ENCODE measurements around the gene TMEM109. TPM values are rescaled to one million over a fixed set of nuclear protein-coding genes. Genes with fewer than 3 reads are reported as not detected.
A peak's percentile ranks its signal among the peaks of the same experiment; 100 is the strongest.

The TMEM109 gene
- total and polyA plus RNA-seq, 9 of the 15 experiments (the other 6 are each of a cell fraction or from before 2014, with no cell fraction given), result 9.2 to 71.3 (median 30.5) TPM

DNA sequence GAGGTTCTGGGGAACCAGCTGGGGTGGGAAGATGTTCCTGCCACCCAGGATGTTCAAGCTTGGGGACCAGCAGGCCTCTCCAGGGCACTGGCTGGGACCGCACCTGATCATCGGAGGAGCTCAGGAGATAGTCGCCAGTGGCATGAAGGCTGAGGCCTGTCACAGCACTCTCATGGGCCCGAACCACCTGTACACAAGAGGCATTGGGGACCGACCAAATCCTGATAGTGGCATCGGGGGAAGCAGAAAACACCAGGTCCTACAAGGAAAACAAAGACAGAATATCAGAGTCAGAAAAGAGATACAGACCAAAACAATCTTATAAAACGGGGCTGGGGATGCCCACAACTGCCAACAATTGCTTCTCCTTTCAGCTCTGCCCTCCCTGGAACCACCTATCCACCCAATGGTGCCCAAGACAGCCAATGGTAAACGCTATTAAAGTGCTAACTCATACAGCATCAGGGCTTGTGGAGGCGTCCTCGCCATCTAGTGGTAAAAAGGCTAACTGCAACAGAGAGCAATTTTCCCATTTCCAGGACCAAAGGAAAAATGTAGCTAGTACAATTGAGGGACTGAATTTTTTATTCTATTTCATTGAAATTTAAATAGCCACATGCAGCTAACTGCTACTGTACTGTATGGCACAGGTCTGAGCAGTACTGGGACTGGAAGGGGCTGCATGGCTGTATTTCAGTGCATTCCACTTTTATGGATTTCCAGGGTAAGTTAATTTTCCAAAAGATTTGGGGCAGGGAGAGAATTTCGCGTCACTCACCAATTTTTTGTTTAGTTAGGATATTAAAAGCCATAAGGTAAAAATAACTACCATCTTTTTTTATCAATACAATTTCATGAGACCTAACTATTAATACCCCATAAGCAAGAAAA lies 14.7 kb upstream of the TMEM109 start (continued):
- TF ChIP-seq PTTG1 (tag; IDR thresholded peaks at IDR 0.05; ENCODE audit: low read depth), result no peak
- no peak for TF ChIP-seq ZNF41 (CRISPR knock-in tag; conservative IDR thresholded peaks at IDR 0.05)
- 0 out of 2 replicates have a peak, but pooled peaks have one; percentile 66 for TF ChIP-seq XRCC5 (IDR thresholded peaks at IDR 0.05; ENCODE audit: low read depth, low read length)
- TF ChIP-seq JUND (IDR thresholded peaks at IDR 0.05; ENCODE audit: borderline replicate concordance, low read depth, low read length), result peak; percentile 15; the same call in 1 of the 2 replicates
- no peak for TF ChIP-seq JUND (tag; IDR thresholded peaks at IDR 0.05; ENCODE audit: borderline replicate concordance, low read depth, low read length)
- TF ChIP-seq NFE2 (IDR thresholded peaks at IDR 0.05; ENCODE audit: low read depth), result peak; percentile 97

DNA sequence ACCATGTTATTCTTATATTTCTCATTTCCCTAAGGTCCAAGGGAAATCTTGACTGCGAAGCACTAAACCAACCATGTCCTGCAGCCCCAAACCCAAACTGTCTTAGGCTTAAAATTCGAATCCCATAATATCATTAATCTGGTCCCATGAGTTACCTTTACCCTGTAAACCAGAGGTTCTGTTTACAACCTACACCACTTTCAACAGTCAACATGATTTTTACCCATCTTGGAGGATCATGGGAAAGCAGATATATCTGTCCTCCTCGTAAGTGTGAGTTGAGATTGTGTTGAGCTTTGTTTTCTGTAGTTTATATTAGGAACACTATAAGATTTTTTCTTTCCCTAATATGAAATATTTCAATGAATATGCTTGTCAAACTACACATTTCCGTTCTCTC lies 14.0 kb upstream of the TMEM109 start:
- Histone ChIP-seq H3K9me3 (replicated peaks; ENCODE audit: control insufficient read depth, insufficient read depth, low read depth, low read length) (no peaks in the 10 kb centered on the region), H3K9me1 (ENCODE audit: control insufficient read depth, insufficient read depth, low read length) (peaks cover 3% of the 10 kb centered on the region), H3K4me2 (ENCODE audit: insufficient read depth, low read length) (no peak overlapping the region), H3K27me3 (ENCODE audit: control insufficient read depth in 2 of 2, insufficient read depth in 2 of 2, low read length in 2 of 2) (no peaks in the 10 kb centered on the region), H3K4me1 (replicated peaks in 1 of 2; ENCODE audit: control insufficient read depth in 2 of 2, insufficient read depth in 2 of 2, low read length in 2 of 2) (peaks cover 0 to 11% of the 10 kb centered on the region in 2 experiments; a peak in 3 of 5 replicates), H2AFZ (ENCODE audit: low read depth, low read length) (no peak overlapping the region), H3K79me2 (ENCODE audit: control insufficient read depth, insufficient read depth, low read length) (peaks cover 28% of the 10 kb centered on the region), H3K9ac (ENCODE audit: insufficient read depth in 1 of 2, low read depth in 2 of 2, low read length in 2 of 2) (no peak overlapping the region), H3K27ac (ENCODE audit: extremely low read depth, low read depth, low read length) (no peak overlapping the region), H3K36me3 (ENCODE audit: control insufficient read depth, insufficient read depth, low read length) (peaks cover 100% of the 10 kb centered on the region), H4K20me1 (replicated peaks; ENCODE audit: control insufficient read depth, insufficient read depth, low read length) (peaks cover 22% of the 10 kb centered on the region), H3K4me3 (no peak overlapping the region)
- DNase-seq (ENCODE audit: extremely low read depth in 1 of 4, low spot score in 3 of 4) (no peak), ATAC-seq (0 out of 3 replicates have a peak, but pooled peaks have one; percentile 16), FAIRE-seq (no peak)
- in situ Hi-C loops (cut with MboI), result loop anchor here (5.0 kb wide), 1 partner anchor 123 kb away; no protein-coding TSS in a partner anchor
- BruUV-seq (replicated peaks), result no TSS peak
- intact Hi-C loops (cut with micrococcal nuclease), result loop anchor here (1.0 kb wide), 1 partner anchor 69 kb away; no protein-coding TSS in a partner anchor
- no peak for TF ChIP-seq RBM25 (IDR thresholded peaks at IDR 0.05; ENCODE audit: low read depth, low read length, severe bottlenecking)
- TF ChIP-seq XRCC4 (IDR thresholded peaks at IDR 0.05; ENCODE audit: extremely low read depth, insufficient read depth, insufficient read length), result no peak
- no peak for TF ChIP-seq RBM14 (IDR thresholded peaks at IDR 0.05; ENCODE audit: borderline replicate concordance, insufficient read depth, low read depth, low read length)
- TF ChIP-seq ZNF445 (CRISPR knock-in tag; IDR thresholded peaks at IDR 0.05; ENCODE audit: low read depth), result no peak
- no peak for TF ChIP-seq RAD21 (CRISPR knock-in tag; conservative IDR thresholded peaks at IDR 0.05 in 1 of 2, IDR thresholded peaks at IDR 0.05 in 1 of 2)
- no peak for TF ChIP-seq CREM (IDR thresholded peaks at IDR 0.05; ENCODE audit: low read depth)
- ChIA-PET CTCF (ENCODE audit: low intra/inter-chr PET ratio) (interaction anchor here (1.0 to 1.9 kb wide), 3 partner anchors 61 to 125 kb away, joined by 3 to 18 read pairs (median 4); no protein-coding TSS in a partner anchor), POLR2A (interaction anchor here (0.8 to 1.0 kb wide), 3 partner anchors 14 to 73 kb away, joined by 3 to 7 read pairs (median 6); partner anchors contain the start of gene TMEM109)
- 58% methylated on average over 4 of the region's 4 CpGs for WGBS (ENCODE audit: insufficient coverage, low coverage, missing lambda C conversion rate)

Data from K562 (cell line).